ENCODE data around the gene TF.
"Not testable (repeated sequence)": the region's sequence is repeated elsewhere in the genome, so short reads cannot be mapped to it uniquely, and the experiment has no call there.

The TF gene

GRCh38 chr3:133745981-133746711 lies at the start of gene TF:
TF (plus strand) TSS chr3:133746393; CDS start chr3:133746441, 48 bp downstream.
- FAIRE-seq (no peak), DNase-seq (ENCODE audit: low spot score) (no peak)

GRCh38 chr3:133697960-133698359 lies 48.2 kb upstream of the TF start:
- DNase-seq (ENCODE audit: low spot score), result no peak
- FAIRE-seq, result no peak

GRCh38 chr3:133699467-133699866 lies 46.7 kb upstream of the TF start:
- no peak for DNase-seq (ENCODE audit: low spot score)
- FAIRE-seq, result no peak

- DNase-seq (ENCODE audit: low spot score) (no peak), FAIRE-seq (no peak)
These were observed 46.3 kb upstream of the TF start for GRCh38 chr3:133699903-133700302.

- DNase-seq (ENCODE audit: low spot score) (no peak), FAIRE-seq (no peak)
These were observed 45.8 kb upstream of the TF start for GRCh38 chr3:133700351-133700750.

- no peak for DNase-seq (ENCODE audit: low spot score)
- FAIRE-seq, result no peak
These were observed 44.5 kb upstream of the TF start for GRCh38 chr3:133701435-133702358.

GRCh38 chr3:133703915-133704314 lies 42.3 kb upstream of the TF start:
- DNase-seq (ENCODE audit: low spot score), result no peak
- FAIRE-seq, result no peak

GRCh38 chr3:133706033-133706432 lies 40.2 kb upstream of the TF start:
- FAIRE-seq (no peak), DNase-seq (ENCODE audit: low spot score) (no peak)

- no peak for FAIRE-seq
- DNase-seq (ENCODE audit: low spot score), result no peak
These were observed 36.9 kb upstream of the TF start for GRCh38 chr3:133709139-133709750.

GRCh38 chr3:133711013-133711412 lies 35.2 kb upstream of the TF start:
- DNase-seq (ENCODE audit: low spot score), result no peak
- no peak for FAIRE-seq

GRCh38 chr3:133712017-133712416 lies 34.2 kb upstream of the TF start:
- DNase-seq (ENCODE audit: low spot score), result no peak
- FAIRE-seq, result no peak

- DNase-seq (ENCODE audit: low spot score), result no peak
- FAIRE-seq, result no peak
These were observed 32.8 kb upstream of the TF start for GRCh38 chr3:133713347-133713746.

GRCh38 chr3:133717424-133717823 lies 28.8 kb upstream of the TF start:
- FAIRE-seq, result no peak
- DNase-seq (ENCODE audit: low spot score), result no peak

GRCh38 chr3:133722935-133723334 lies 23.3 kb upstream of the TF start:
- DNase-seq (ENCODE audit: low spot score) (no peak), FAIRE-seq (no peak)

GRCh38 chr3:133730993-133731392 lies 15.2 kb upstream of the TF start:
- FAIRE-seq, result no peak
- DNase-seq (ENCODE audit: low spot score), result no peak

GRCh38 chr3:133732231-133732630 lies 14.0 kb upstream of the TF start:
- FAIRE-seq; DNase-seq (ENCODE audit: low spot score): not testable (repeated sequence)

- no peak for DNase-seq (ENCODE audit: low spot score)
- FAIRE-seq, result no peak
These were observed 13.0 kb upstream of the TF start for GRCh38 chr3:133733226-133733625.

- no peak for FAIRE-seq
- no peak for DNase-seq (ENCODE audit: low spot score)
These were observed 11.9 kb upstream of the TF start for GRCh38 chr3:133734305-133734704.

GRCh38 chr3:133742351-133743091 lies 3.7 kb upstream of the TF start:
- DNase-seq (ENCODE audit: low spot score), result no peak
- FAIRE-seq, result no peak

GRCh38 chr3:133744241-133744640 lies 2.0 kb upstream of the TF start:
- FAIRE-seq (no peak), DNase-seq (ENCODE audit: low spot score) (no peak)

- DNase-seq (ENCODE audit: low spot score) (no peak), FAIRE-seq (no peak)
These were observed 1.1 kb upstream of the TF start for GRCh38 chr3:133745108-133745507.

GRCh38 chr3:133746712-133747066 lies 496 bp downstream of the TF start:
- FAIRE-seq, result no peak

More at GRCh38 chr3:133746712-133747066, 496 bp downstream of the TF start:
- no peak for DNase-seq (ENCODE audit: low spot score)
